Sigmoid colon (tissue), 7 donors: ENCODE measurements around the gene DCTN1. TPM values are rescaled to one million over a fixed set of nuclear protein-coding genes. Genes with fewer than 3 reads are reported as not detected.

ENCODE experiments used
- DNase-seq: peaks from one replicate; pipeline ENCODE4 v3.0.0-alpha.2; 2019
- H3K27ac ChIP-seq, 4 donors: fragments of 200-600 bp; sonication (generic); one replicate each; pipeline ENCODE4 v1.5.1; 2016 to 2019; ENCODE audit warnings: mild to moderate bottlenecking in 1 of 4
- H3K27me3 ChIP-seq, 3 donors: fragments of 200-600 bp; sonication (generic); one replicate each; pipeline ENCODE4 v1.5.1; 2019; ENCODE audit warnings: mild to moderate bottlenecking in 1 of 3
- H3K36me3 ChIP-seq, 4 donors: fragments of 200-600 bp; sonication (generic); one replicate each; pipeline ENCODE4 v1.5.1; 2016 to 2019
- H3K4me1 ChIP-seq, 4 donors: fragments of 200-600 bp; sonication (generic); one replicate each; pipeline ENCODE4 v1.5.1; 2017 to 2019
- H3K4me3 ChIP-seq, 4 donors: fragments of 200-600 bp; sonication (generic); one replicate each; pipeline ENCODE4 v1.5.1; 2017 to 2019; ENCODE audit warnings: mild to moderate bottlenecking in 2 of 4, moderate library complexity in 1 of 4
- H3K9me3 ChIP-seq, 4 donors: fragments of 200-600 bp in 3 of 4; sonication (generic) in 3 of 4; one replicate each; pipeline versions ENCODE4 v1.5.1 to v1.6.1; 2013 to 2019
- EP300 ChIP-seq, 4 donors: sonication (generic); formaldehyde crosslinking; IDR thresholded peaks; one replicate each; pipeline ENCODE4 v1.6.1; 2017; ENCODE audit warnings: antibody characterized with exemption in 4 of 4
- POLR2A ChIP-seq, 2 donors: fragments of 450-650 bp; IDR thresholded peaks; one replicate each; pipeline ENCODE4 v1.6.1; 2016; ENCODE audit warnings: antibody characterized with exemption in 2 of 2, mild to moderate bottlenecking in 2 of 2, moderate library complexity in 2 of 2
- POLR2AphosphoS5 ChIP-seq, 4 donors: sonication (generic); formaldehyde crosslinking; IDR thresholded peaks; one replicate each; pipeline ENCODE4 v1.6.1; 2017; ENCODE audit warnings: antibody characterized with exemption in 4 of 4
- WGBS, 2 donors: extraction: QIAGEN DNeasy Blood & Tissue Kit; methylation state at CpG; one replicate each; pipeline ENCODE4 v1.1.7; 2013; 5-methylcytosine and 5-hydroxymethylcytosine counted together
- intact Hi-C: fragments of 100-400 bp; cut with DNase I; formaldehyde crosslinking; loops from one replicate; pipeline ENCODE4 v1.15.1; 2023
- polyA plus RNA-seq, 3 donors: library from polyadenylated mRNA; stranded (reverse); fragments of 200-250 nt; gene quantifications; one replicate each; pipeline ENCODE4 v1.2.3, GENCODE V29; 2013
- total RNA-seq, 4 donors: library from RNA; depleted of rRNA; stranded (reverse); fragments of >200 nt; gene quantifications; one replicate each; pipeline ENCODE4 v1.1.0, GENCODE V29; 2016
- TF ChIP-seq, protein P1 (sequence below), 4 experiments: fragments of 450-650 bp in 3 of 4; fragments of 200-600 bp in 1 of 4; IDR thresholded peaks; one replicate each; pipeline ENCODE4 v1.5.1; 2016 to 2019; ENCODE audit warnings: antibody characterized with exemption in 4 of 4, mild to moderate bottlenecking in 3 of 4, moderate library complexity in 2 of 4
- donor health status: healthy with polysubstance abuse.
- donor health status: Bipolar disorder and iron deficiency.
- donor health status: healthy.

Gene DCTN1
- total and polyA plus RNA-seq, 7 donors: 67.3 to 137 (median 99.2) TPM

DNA sequence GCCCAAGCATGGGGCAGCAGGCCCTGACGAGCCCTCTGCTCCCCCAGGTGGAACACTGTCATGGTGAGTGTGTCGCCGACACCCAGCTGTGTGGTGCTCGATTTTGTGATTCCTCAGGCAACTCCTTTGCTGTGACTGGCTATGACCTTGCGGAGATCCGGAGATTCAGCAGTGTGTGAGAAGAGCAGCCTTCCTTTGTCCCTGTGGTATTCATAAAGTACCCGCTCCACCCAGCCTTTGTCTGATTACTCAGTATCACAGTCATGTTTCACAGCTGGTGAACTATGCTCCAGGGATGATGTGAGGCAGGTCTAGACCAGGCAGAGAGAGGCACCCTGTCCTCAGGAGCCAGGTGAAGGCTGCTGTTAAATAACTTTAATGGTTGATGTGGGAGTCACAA lies 45.4 kb upstream of the DCTN1 start:
- H3K27ac ChIP-seq: no peak overlapping the region
- no peaks in the 10 kb centered on the region for H3K9me3 ChIP-seq
- 73 to 82% methylated on average over 7 of the region's 7 CpGs for WGBS, 2 donors
- intact Hi-C loops: no loop called here
- no peak overlapping the region for H3K4me3 ChIP-seq
- no peak for TF ChIP-seq POLR2A (IDR thresholded peaks at IDR 0.05)
- TF ChIP-seq EP300 (IDR thresholded peaks at IDR 0.05): no peak
- no peaks in the 10 kb centered on the region for H3K27me3 ChIP-seq
- DNase-seq: peak; percentile 53
- peaks cover 0 to 15% (median 10%) of the 10 kb centered on the region in 4 donors for H3K4me1 ChIP-seq
- H3K36me3 ChIP-seq: peaks cover 0 to 55% (median 27%) of the 10 kb centered on the region in 4 donors

DNA sequence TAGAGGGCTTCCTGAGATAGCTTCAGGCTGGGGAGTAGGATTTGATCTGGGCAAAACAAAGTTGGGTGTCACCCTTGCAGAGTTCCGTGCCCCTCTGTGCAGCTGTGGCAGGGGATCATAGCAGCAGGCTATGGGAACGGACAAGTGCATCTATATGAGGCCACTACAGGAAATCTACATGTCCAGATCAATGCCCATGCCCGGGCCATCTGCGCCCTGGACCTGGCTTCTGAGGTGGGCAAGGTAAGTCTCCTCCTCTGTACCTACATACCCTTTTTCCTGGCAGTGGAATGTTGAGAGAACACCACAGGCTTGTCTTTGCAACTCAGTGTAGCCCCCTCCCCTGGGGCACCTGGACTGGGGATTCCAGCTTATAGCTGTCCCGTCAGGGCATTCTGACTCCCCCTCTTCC lies 44.9 kb upstream of the DCTN1 start:
- peaks cover 0 to 50% (median 22%) of the 10 kb centered on the region in 4 donors for H3K36me3 ChIP-seq

DNA sequence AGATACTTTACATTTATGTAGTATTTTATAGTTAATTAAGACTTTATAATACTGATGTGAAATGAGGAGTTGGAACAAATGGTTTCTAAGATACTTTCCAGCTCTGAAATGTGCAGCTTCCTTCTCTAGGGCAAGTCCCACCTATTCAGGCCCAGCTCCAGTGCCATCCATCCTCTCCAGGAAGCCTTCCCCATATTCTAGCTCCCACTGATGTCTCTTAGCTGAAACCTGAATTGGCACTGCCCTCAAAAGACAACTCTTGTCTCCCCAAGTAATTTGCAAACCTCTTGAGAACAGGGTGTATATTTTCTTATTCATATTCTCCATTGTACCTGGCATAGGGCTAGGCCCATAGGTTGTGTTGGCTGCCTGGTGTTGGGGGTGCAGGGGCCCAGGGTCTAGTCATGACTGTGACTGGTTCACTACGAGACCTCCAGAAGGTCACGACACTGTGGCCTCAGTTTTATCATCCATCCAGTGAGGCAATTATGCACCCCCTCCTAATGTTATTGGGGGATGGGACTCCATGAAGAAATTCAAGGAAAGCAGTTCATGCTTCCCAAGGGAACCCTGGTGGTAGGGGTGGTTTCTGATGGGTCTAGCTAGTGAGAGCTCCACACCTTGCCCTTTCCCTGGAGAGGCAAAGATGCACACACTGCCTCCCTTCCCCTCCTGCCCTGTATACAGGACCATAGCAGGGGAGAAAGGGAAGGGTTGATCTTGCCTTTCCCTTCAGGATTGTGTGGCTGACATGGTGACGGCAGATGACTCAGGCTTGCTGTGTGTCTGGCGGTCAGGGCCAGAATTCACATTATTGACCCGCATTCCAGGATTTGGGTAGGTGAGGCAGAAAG lies 44.3 kb upstream of the DCTN1 start:
- 81 to 88% methylated on average over 5 of the region's 5 CpGs for WGBS, 2 donors
- TF ChIP-seq POLR2A (IDR thresholded peaks at IDR 0.05) (no peak), EP300 (IDR thresholded peaks at IDR 0.05) (no peak), POLR2AphosphoS5 (IDR thresholded peaks at IDR 0.05) (peak in 2 of 4 donors; percentile 11 to 12)
- TF ChIP-seq, protein P1, sequence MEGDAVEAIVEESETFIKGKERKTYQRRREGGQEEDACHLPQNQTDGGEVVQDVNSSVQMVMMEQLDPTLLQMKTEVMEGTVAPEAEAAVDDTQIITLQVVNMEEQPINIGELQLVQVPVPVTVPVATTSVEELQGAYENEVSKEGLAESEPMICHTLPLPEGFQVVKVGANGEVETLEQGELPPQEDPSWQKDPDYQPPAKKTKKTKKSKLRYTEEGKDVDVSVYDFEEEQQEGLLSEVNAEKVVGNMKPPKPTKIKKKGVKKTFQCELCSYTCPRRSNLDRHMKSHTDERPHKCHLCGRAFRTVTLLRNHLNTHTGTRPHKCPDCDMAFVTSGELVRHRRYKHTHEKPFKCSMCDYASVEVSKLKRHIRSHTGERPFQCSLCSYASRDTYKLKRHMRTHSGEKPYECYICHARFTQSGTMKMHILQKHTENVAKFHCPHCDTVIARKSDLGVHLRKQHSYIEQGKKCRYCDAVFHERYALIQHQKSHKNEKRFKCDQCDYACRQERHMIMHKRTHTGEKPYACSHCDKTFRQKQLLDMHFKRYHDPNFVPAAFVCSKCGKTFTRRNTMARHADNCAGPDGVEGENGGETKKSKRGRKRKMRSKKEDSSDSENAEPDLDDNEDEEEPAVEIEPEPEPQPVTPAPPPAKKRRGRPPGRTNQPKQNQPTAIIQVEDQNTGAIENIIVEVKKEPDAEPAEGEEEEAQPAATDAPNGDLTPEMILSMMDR (IDR thresholded peaks at IDR 0.05): no peak
- peaks cover 0 to 44% (median 16%) of the 10 kb centered on the region in 4 donors for H3K36me3 ChIP-seq
- peaks cover 0 to 15% (median 10%) of the 10 kb centered on the region in 4 donors for H3K4me1 ChIP-seq
- no peak overlapping the region for H3K4me3 ChIP-seq
- peak; percentile 24 for DNase-seq
- intact Hi-C loops: no loop called here
- H3K27ac ChIP-seq: no peak overlapping the region
- no peaks in the 10 kb centered on the region for H3K9me3 ChIP-seq
- H3K27me3 ChIP-seq: no peaks in the 10 kb centered on the region

More for the DNA sequence above, 44.9 kb upstream of the DCTN1 start:
- Histone ChIP-seq H3K9me3 (no peaks in the 10 kb centered on the region), H3K4me1 (peaks cover 0 to 15% (median 10%) of the 10 kb centered on the region in 4 donors), H3K27me3 (no peaks in the 10 kb centered on the region), H3K4me3 (no peak overlapping the region), H3K27ac (no peak overlapping the region)
- WGBS, 2 donors: 81 to 85% methylated on average over 5 of the region's 5 CpGs
- no peak for DNase-seq
- intact Hi-C loops: no loop called here
- TF ChIP-seq POLR2AphosphoS5 (IDR thresholded peaks at IDR 0.05) (no peak), POLR2A (IDR thresholded peaks at IDR 0.05) (no peak), EP300 (IDR thresholded peaks at IDR 0.05) (no peak)
- TF ChIP-seq, protein P1 (IDR thresholded peaks at IDR 0.05): no peak

DNA sequence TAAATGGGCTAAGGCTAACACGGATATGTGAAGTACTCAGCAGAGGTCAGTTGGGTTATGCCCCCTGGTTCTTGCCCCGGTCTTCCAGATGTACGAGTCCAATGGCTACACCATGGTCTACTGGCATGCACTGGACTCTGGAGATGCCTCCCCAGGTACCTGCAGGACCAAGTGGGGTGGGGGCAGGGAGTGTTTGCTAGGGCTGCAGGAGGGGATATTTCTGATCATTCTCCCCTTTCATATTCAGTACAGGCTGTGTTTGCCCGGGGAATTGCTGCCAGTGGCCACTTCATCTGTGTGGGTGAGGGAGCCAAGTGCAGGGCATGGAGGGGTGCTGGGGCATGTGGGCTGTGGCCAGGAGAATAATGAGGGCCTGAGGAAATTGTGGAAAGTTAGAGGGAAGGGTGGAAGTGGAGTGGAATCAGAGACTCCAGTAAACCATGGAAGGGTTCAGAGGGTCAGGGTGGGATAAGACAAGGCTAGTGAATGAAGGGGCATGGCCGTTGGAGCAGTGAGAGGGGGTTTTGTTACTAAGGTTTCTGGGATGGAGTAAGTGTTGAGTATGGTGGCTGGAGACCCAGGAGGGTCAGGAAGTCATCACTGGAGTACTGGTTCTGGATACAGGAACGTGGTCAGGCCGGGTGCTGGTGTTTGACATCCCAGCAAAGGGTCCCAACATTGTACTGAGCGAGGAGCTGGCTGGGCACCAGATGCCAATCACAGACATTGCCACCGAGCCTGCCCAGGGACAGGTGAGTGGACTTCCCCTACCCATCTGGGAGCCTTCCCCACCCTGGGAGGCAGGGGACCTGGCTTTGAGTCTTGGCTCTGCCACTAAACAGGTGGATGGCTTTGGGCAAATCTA lies 43.4 kb upstream of the DCTN1 start:
- Histone ChIP-seq H3K27ac (no peak overlapping the region), H3K9me3 (no peaks in the 10 kb centered on the region), H3K27me3 (no peaks in the 10 kb centered on the region), H3K4me1 (peaks cover 0 to 16% (median 10%) of the 10 kb centered on the region in 4 donors), H3K36me3 (peaks cover 0 to 35% (median 10%) of the 10 kb centered on the region in 4 donors), H3K4me3 (no peak overlapping the region)
- DNase-seq: peak; percentile 64
- TF ChIP-seq POLR2AphosphoS5 (IDR thresholded peaks at IDR 0.05) (no peak), POLR2A (IDR thresholded peaks at IDR 0.05) (no peak), EP300 (IDR thresholded peaks at IDR 0.05) (no peak)
- TF ChIP-seq, protein P1 (IDR thresholded peaks at IDR 0.05): no peak
- WGBS, 2 donors: 61 to 85% methylated on average over 9 of the region's 9 CpGs
- intact Hi-C loops: loop anchor here (2.0 kb wide), 1 partner anchor 15 kb away; no protein-coding TSS in a partner anchor
